ENCODE data around the gene PPP2CA. TPM values are rescaled to one million over a fixed set of nuclear protein-coding genes. Genes with fewer than 3 reads are reported as not detected.
A peak's percentile ranks its signal among the peaks of the same experiment; 100 is the strongest.

The PPP2CA gene
- total and polyA plus RNA-seq, 4 experiments from 2014 or later = 106 to 258 (median 159) TPM

- Mint-ChIP-seq H3K27ac (peak overlapping the region in 3 of 7 donors; percentile 13 to 46 (median 21)), H3K27me3 (no peaks in the 10 kb centered on the region), H3K4me3 (no peak overlapping the region), H3K9me3 (no peaks in the 10 kb centered on the region), H3K36me3 (peaks cover 58 to 74% of the 10 kb centered on the region in 2 donors), H3K4me1 (peaks cover 19 to 35% (median 24%) of the 10 kb centered on the region in 4 donors)
- H3K27me3 ChIP-seq (ENCODE audit: insufficient read depth, low read length) = no peaks in the 10 kb centered on the region
- POLR2A ChIA-PET (ENCODE audit: partially characterized antibody) = interaction anchor here (1.6 kb wide), 1 partner anchor 12 kb away, joined by 5 read pairs; no protein-coding TSS in a partner anchor
- no peaks in the 10 kb centered on the region for H3K9me3 ChIP-seq (ENCODE audit: control insufficient read depth in 1 of 2, low read length in 2 of 2)
- intact Hi-C loops (cut with micrococcal nuclease) = no loop called here
- no peak overlapping the region for H3K4me3 ChIP-seq (ENCODE audit: low read length in 2 of 2)
- no peak for DNase-seq
- peaks cover 64% of the 10 kb centered on the region for H3K36me3 ChIP-seq (ENCODE audit: insufficient read depth, low read length)
- CTCF ChIA-PET (ENCODE audit: partially characterized antibody) = interaction anchor here (0.8 to 2.7 kb wide), 4 partner anchors 12 to 164 kb away, joined by 3 to 8 read pairs (median 4); no protein-coding TSS in a partner anchor
- no peak overlapping the region for H3K27ac ChIP-seq (ENCODE audit: low read depth, low read length)
- H3K4me1 ChIP-seq (ENCODE audit: insufficient read depth, low read length) = peaks cover 15% of the 10 kb centered on the region
Observed at GRCh38 chr5:134203630-134204029, 22.2 kb downstream of the PPP2CA start.

DNA sequence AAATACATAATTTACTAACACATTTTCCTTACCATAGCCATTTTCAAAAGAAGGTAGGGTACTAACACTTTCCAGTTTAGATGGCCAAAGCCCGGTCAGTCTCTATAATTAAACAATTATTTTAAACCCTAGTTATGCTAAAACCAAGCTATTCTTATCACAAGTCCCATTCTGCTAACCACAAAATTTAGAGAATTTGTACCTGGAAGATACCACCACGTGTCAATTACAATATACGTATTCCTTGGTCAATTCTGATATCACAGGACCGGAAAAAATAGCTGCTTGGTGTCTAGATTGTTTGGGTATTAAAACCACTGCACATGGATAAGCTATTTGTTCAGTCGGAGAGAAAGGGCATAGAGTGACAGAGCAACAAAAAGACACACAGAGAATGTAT is 30.2 kb downstream of the PPP2CA start:
- peaks cover 0 to 4% (median 1%) of the 10 kb centered on the region in 4 donors for H3K4me1 Mint-ChIP-seq
- Histone ChIP-seq H3K9me3 (ENCODE audit: control insufficient read depth in 1 of 2, low read length in 2 of 2) (no peaks in the 10 kb centered on the region), H3K36me3 (ENCODE audit: insufficient read depth, low read length) (peaks cover 36% of the 10 kb centered on the region), H3K4me1 (ENCODE audit: insufficient read depth, low read length) (no peaks in the 10 kb centered on the region), H3K27me3 (ENCODE audit: insufficient read depth, low read length) (no peaks in the 10 kb centered on the region), H3K4me3 (ENCODE audit: low read length in 2 of 2) (no peak overlapping the region), H3K27ac (ENCODE audit: low read depth, low read length) (no peak overlapping the region)
- no peak overlapping the region for H3K27ac Mint-ChIP-seq
- H3K9me3 Mint-ChIP-seq = no peaks in the 10 kb centered on the region
- no peaks in the 10 kb centered on the region for H3K27me3 Mint-ChIP-seq
- H3K4me3 Mint-ChIP-seq = no peak overlapping the region
- ChIA-PET POLR2A (ENCODE audit: partially characterized antibody) (interaction anchor here (0.6 kb wide), 1 partner anchor 31 kb away, joined by 4 read pairs; no protein-coding TSS in a partner anchor), CTCF (ENCODE audit: partially characterized antibody) (interaction anchor here (0.6 to 1.4 kb wide), 2 partner anchors 9 to 11 kb away, joined by 3 read pairs; no protein-coding TSS in a partner anchor)
- intact Hi-C loops (cut with micrococcal nuclease) = no loop called here
- peaks cover 44 to 53% of the 10 kb centered on the region in 2 donors for H3K36me3 Mint-ChIP-seq
- DNase-seq = no peak

DNA sequence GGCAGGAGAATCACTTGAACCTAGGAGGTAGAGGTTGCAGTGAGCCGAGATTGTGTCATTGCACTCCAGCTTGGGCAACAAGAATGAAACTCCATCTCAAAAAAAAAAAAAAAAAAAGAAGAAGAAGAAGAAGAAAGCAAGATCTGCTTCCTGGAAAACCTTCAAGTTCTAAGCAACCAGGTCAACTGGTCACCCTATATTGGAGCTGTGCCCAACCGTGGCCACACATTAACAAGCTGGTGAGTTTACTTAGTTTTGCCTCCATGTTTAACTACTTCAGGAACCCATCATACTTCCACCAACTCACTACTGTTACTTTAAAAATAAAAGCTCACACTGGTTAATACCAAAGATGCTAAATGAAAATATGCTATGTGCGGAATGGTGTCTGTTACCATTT is 36.8 kb downstream of the PPP2CA start:
- Histone ChIP-seq H3K36me3 (ENCODE audit: insufficient read depth, low read length) (no peaks in the 10 kb centered on the region), H3K4me3 (ENCODE audit: low read length in 2 of 2) (no peak overlapping the region), H3K4me1 (ENCODE audit: insufficient read depth, low read length) (no peaks in the 10 kb centered on the region), H3K27ac (ENCODE audit: low read depth, low read length) (no peak overlapping the region), H3K9me3 (ENCODE audit: control insufficient read depth in 1 of 2, low read length in 2 of 2) (no peaks in the 10 kb centered on the region), H3K27me3 (ENCODE audit: insufficient read depth, low read length) (no peaks in the 10 kb centered on the region)
- ChIA-PET POLR2A (ENCODE audit: partially characterized antibody) (interaction anchor here (0.5 to 4.4 kb wide), 3 partner anchors 12 to 40 kb away, joined by 3 to 16 read pairs (median 3); partner anchors contain the start of genes PPP2CA and SKP1), CTCF (ENCODE audit: partially characterized antibody) (interaction anchor here (0.8 to 11.7 kb wide), 4 partner anchors 27 to 113 kb away, joined by 3 to 178 read pairs (median 6); no protein-coding TSS in a partner anchor)
- no peaks in the 10 kb centered on the region for H3K36me3 Mint-ChIP-seq
- peak overlapping the region in 2 of 7 donors; percentile 19 to 40 for H3K27ac Mint-ChIP-seq
- DNase-seq = no peak
- H3K4me3 Mint-ChIP-seq = no peak overlapping the region
- intact Hi-C loops (cut with micrococcal nuclease) = no loop called here
- H3K27me3 Mint-ChIP-seq = no peaks in the 10 kb centered on the region
- no peaks in the 10 kb centered on the region for H3K9me3 Mint-ChIP-seq
- H3K4me1 Mint-ChIP-seq = peaks cover 0 to 4% (median 2%) of the 10 kb centered on the region in 4 donors

GRCh38 chr5:134188092-134188491 is 37.8 kb downstream of the PPP2CA start:
- Mint-ChIP-seq H3K4me3 (no peak overlapping the region), H3K36me3 (no peaks in the 10 kb centered on the region), H3K4me1 (peaks cover 0 to 4% (median 2%) of the 10 kb centered on the region in 4 donors), H3K9me3 (no peaks in the 10 kb centered on the region), H3K27ac (peak overlapping the region in 1 of 7 donors; percentile 74), H3K27me3 (no peaks in the 10 kb centered on the region)
- Histone ChIP-seq H3K9me3 (ENCODE audit: control insufficient read depth in 1 of 2, low read length in 2 of 2) (no peaks in the 10 kb centered on the region), H3K36me3 (ENCODE audit: insufficient read depth, low read length) (no peaks in the 10 kb centered on the region), H3K4me3 (ENCODE audit: low read length in 2 of 2) (no peak overlapping the region), H3K27me3 (ENCODE audit: insufficient read depth, low read length) (no peaks in the 10 kb centered on the region), H3K4me1 (ENCODE audit: insufficient read depth, low read length) (no peaks in the 10 kb centered on the region), H3K27ac (ENCODE audit: low read depth, low read length) (no peak overlapping the region)
- POLR2A ChIA-PET (ENCODE audit: partially characterized antibody) = interaction anchor here (1.7 to 4.4 kb wide), 2 partner anchors 11 kb away, joined by 4 to 16 read pairs; partner anchors contain the start of gene SKP1
- no peak for DNase-seq
- CTCF ChIA-PET (ENCODE audit: partially characterized antibody) = interaction anchor here (1.0 to 11.7 kb wide), 5 partner anchors 22 to 116 kb away, joined by 3 to 178 read pairs (median 3); partner anchors contain the start of gene PPP2CA
- intact Hi-C loops (cut with micrococcal nuclease) = no loop called here

- POLR2A ChIA-PET (ENCODE audit: partially characterized antibody) = interaction anchor here (1.1 to 2.2 kb wide), 5 partner anchors 7 to 145 kb away, joined by 3 to 11 read pairs (median 3); partner anchors contain the start of genes PPP2CA and SKP1
- Histone ChIP-seq H3K27me3 (ENCODE audit: insufficient read depth, low read length) (no peaks in the 10 kb centered on the region), H3K4me3 (ENCODE audit: low read length in 2 of 2) (no peak overlapping the region), H3K9me3 (ENCODE audit: control insufficient read depth in 1 of 2, low read length in 2 of 2) (no peaks in the 10 kb centered on the region), H3K27ac (ENCODE audit: low read depth, low read length) (no peak overlapping the region), H3K4me1 (ENCODE audit: insufficient read depth, low read length) (no peaks in the 10 kb centered on the region), H3K36me3 (ENCODE audit: insufficient read depth, low read length) (no peaks in the 10 kb centered on the region)
- no peaks in the 10 kb centered on the region for H3K36me3 Mint-ChIP-seq
- peak; percentile 72 to 79 (median 74) for DNase-seq
- H3K4me1 Mint-ChIP-seq = peaks cover 0 to 3% (median 1%) of the 10 kb centered on the region in 4 donors
- no peaks in the 10 kb centered on the region for H3K27me3 Mint-ChIP-seq
- H3K27ac Mint-ChIP-seq = peak overlapping the region in 3 of 7 donors; percentile 21 to 63 (median 50)
- intact Hi-C loops (cut with micrococcal nuclease) = loop anchor here (1.0 to 2.0 kb wide), 2 partner anchors 105 to 402 kb away; no protein-coding TSS in a partner anchor
- no peaks in the 10 kb centered on the region for H3K9me3 Mint-ChIP-seq
- no peak overlapping the region for H3K4me3 Mint-ChIP-seq
- CTCF ChIA-PET (ENCODE audit: partially characterized antibody) = interaction anchor here (0.7 to 11.7 kb wide), 33 partner anchors 8 to 678 kb away, joined by 3 to 178 read pairs (median 4); partner anchors contain the start of gene PPP2CA
Observed at GRCh38 chr5:134184155-134185135, 41.4 kb downstream of the PPP2CA start.

DNA sequence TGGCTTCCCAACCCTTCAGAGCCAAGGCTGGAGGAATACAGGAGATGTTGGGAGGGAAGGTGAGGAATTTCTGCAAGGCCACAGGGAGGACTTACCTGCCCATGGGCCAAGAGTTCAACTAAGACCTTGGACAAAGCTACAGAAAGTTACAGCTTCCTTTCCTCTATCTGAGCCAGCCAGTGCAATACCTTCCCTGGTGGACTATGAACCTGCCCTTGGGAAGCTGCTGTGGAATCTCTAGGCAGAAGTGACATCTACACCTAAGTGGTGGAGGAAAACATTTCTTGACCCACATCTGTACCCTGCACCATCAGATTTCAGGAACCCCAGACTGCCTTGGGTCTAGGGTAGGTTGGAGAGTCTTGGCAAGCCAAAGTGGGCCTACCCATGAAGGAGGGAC is 42.4 kb downstream of the PPP2CA start:
- no peaks in the 10 kb centered on the region for H3K27me3 Mint-ChIP-seq
- Histone ChIP-seq H3K36me3 (ENCODE audit: insufficient read depth, low read length) (no peaks in the 10 kb centered on the region), H3K4me3 (ENCODE audit: low read length in 2 of 2) (no peak overlapping the region), H3K9me3 (ENCODE audit: control insufficient read depth in 1 of 2, low read length in 2 of 2) (no peaks in the 10 kb centered on the region), H3K27me3 (ENCODE audit: insufficient read depth, low read length) (no peaks in the 10 kb centered on the region), H3K4me1 (ENCODE audit: insufficient read depth, low read length) (no peaks in the 10 kb centered on the region), H3K27ac (ENCODE audit: low read depth, low read length) (no peak overlapping the region)
- peaks cover 0 to 3% (median 1%) of the 10 kb centered on the region in 4 donors for H3K4me1 Mint-ChIP-seq
- H3K27ac Mint-ChIP-seq = no peak overlapping the region
- CTCF ChIA-PET (ENCODE audit: partially characterized antibody) = interaction anchor here (0.6 to 11.7 kb wide), 30 partner anchors 8 to 679 kb away, joined by 3 to 178 read pairs (median 4); partner anchors contain the start of gene PPP2CA
- intact Hi-C loops (cut with micrococcal nuclease) = no loop called here
- H3K4me3 Mint-ChIP-seq = no peak overlapping the region
- no peaks in the 10 kb centered on the region for H3K9me3 Mint-ChIP-seq
- POLR2A ChIA-PET (ENCODE audit: partially characterized antibody) = interaction anchor here (1.1 to 2.2 kb wide), 4 partner anchors 42 to 144 kb away, joined by 3 to 11 read pairs (median 6); partner anchors contain the start of gene PPP2CA
- DNase-seq = no peak
- no peaks in the 10 kb centered on the region for H3K36me3 Mint-ChIP-seq

Data from CD4-positive, alpha-beta memory T cell (primary cell).